Panc1 (cell line): ENCODE results near the gene NPR1. TPM values are rescaled to one million over a fixed set of nuclear protein-coding genes. Genes with fewer than 3 reads are reported as not detected.

Experiments
- ATAC-seq: fragments of 200-7000 bp; cut with Tn5 transposase; 2 replicates; pipeline ENCODE4 v1.9.1; 2020; ENCODE audit warnings: mild to moderate bottlenecking, moderate library complexity
- BruUV-seq: library from RNA; stranded (reverse); fragments of 400-500 nt; replicated peaks from 2 replicates; lab custom pipeline; 2021; lab: Mats Ljungman, UMichigan
- CTCF ChIA-PET: fragments of 300-600 bp; sonication (Branson Sonifier 250); formaldehyde crosslinking; loops from one replicate; lab custom pipeline; 2022; ENCODE audit warnings: antibody characterized with exemption; lab: Charles Lee
- POLR2A ChIA-PET: fragments of 300-600 bp; sonication (Branson Sonifier 250); formaldehyde crosslinking; loops from one replicate; lab custom pipeline; 2022; ENCODE audit warnings: antibody characterized with exemption; lab: Charles Lee
- DNase-seq: peaks from one replicate; pipeline ENCODE4 v3.0.0-alpha.2; 2010; ENCODE audit warnings: low read depth, low spot score
- H3K27ac ChIP-seq: 2 replicates; pipeline ENCODE4 v1.5.1; 2011; ENCODE audit warnings: mild to moderate bottlenecking, low read length, inconsistent platforms
- H3K27me3 ChIP-seq: fragments of 200-500 bp; sonication (Bioruptor generic); 2 replicates; pipeline ENCODE4 v1.6.0; 2014; ENCODE audit warnings: low read length, inconsistent platforms; ENCODE audit not compliant: control insufficient read depth, insufficient read depth
- H3K36me3 ChIP-seq: fragments of 200-500 bp; sonication (Bioruptor generic); 2 replicates; pipeline ENCODE4 v1.5.1; 2014; ENCODE audit warnings: inconsistent platforms, mild to moderate bottlenecking, low read length, moderate library complexity; ENCODE audit not compliant: control insufficient read depth, insufficient read depth
- H3K4me1 ChIP-seq: 2 replicates; pipeline ENCODE4 v1.5.1; 2011; ENCODE audit warnings: inconsistent platforms, mild to moderate bottlenecking, low read length, moderate library complexity; ENCODE audit not compliant: control insufficient read depth, insufficient read depth
- H3K4me3 ChIP-seq, 2 experiments: 2 replicates each; pipeline ENCODE4 v1.5.1; 2011 to 2012; ENCODE audit warnings: low read depth in 2 of 2, low read length in 2 of 2, mild to moderate bottlenecking in 2 of 2, inconsistent platforms in 1 of 2, moderate library complexity in 1 of 2
- H3K9me3 ChIP-seq: fragments of 200-500 bp; sonication (Bioruptor generic); 2 replicates; pipeline ENCODE4 v1.5.1; 2014; ENCODE audit warnings: low read depth, mild to moderate bottlenecking, inconsistent platforms, low read length, moderate library complexity; ENCODE audit not compliant: control insufficient read depth, insufficient read depth
- CTCF ChIP-seq: fragments of 450-650 bp; IDR thresholded peaks from 2 replicates; pipeline ENCODE4 v1.5.1; 2017; ENCODE audit warnings: mild to moderate bottlenecking
- POLR2AphosphoS5 ChIP-seq: IDR thresholded peaks from 2 replicates; pipeline ENCODE4 v1.6.1; 2012; ENCODE audit warnings: mild to moderate bottlenecking, low read depth, low read length, moderate library complexity
- REST ChIP-seq, 2 experiments: IDR thresholded peaks; 2 replicates each; pipeline ENCODE4 v1.6.1; 2011 to 2012; ENCODE audit warnings: low read depth in 2 of 2, control low read depth in 1 of 2, low read length in 1 of 2, mild to moderate bottlenecking in 1 of 2, moderate library complexity in 1 of 2; ENCODE audit not compliant: insufficient read depth in 1 of 2
- SIN3A ChIP-seq: IDR thresholded peaks from 2 replicates; pipeline ENCODE4 v1.6.1; 2012; ENCODE audit warnings: low read depth, mild to moderate bottlenecking, low read length, moderate library complexity, borderline replicate concordance; ENCODE audit not compliant: insufficient read depth
- TCF7L2 ChIP-seq: IDR thresholded peaks from 2 replicates; pipeline ENCODE4 v1.6.1; 2011; ENCODE audit warnings: mild to moderate bottlenecking, low read depth, low read length, inconsistent platforms
- in situ Hi-C: cut with HindIII; loops from 2 replicates; pipeline ENCODE4 v1.10.0; 2016; ENCODE audit warnings: low sequenced_read_pairs, low pct_unique_long_range_greater_than_20kb
- intact Hi-C: fragments of 100-400 bp; cut with micrococcal nuclease; formaldehyde crosslinking; loops from one replicate; pipeline ENCODE4 v1.10.0; 2022; ENCODE audit not compliant: unreplicated experiment
- total RNA-seq: library from RNA; stranded (reverse); gene quantifications from one replicate; pipeline ENCODE4 v1.2.1, GENCODE V29; 2021; ENCODE audit not compliant: unreplicated experiment

The NPR1 gene
- total RNA-seq, 1 experiment from 2014 or later, result 0.36 TPM

DNA sequence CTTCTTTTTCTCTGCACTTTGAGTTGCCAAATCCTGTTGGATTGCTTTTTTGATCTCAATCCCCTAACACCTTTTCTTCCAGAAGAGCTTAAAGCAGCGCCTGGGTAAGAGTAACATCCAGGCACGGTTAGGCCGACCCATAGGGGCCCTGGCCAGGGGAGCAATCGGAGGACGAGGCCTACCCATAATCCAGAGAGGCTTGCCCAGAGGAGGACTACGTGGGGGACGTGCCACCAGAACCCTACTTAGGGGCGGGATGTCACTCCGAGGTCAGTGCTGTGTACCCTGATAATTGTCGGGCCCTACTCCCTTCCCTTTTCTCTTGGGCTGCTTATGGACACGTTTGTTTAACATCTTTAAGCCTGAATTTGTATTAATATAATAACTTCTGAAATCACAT lies 36.3 kb upstream of the NPR1 start:
- Histone ChIP-seq H3K27me3 (no peaks in the 10 kb centered on the region), H3K27ac (no peak overlapping the region), H3K9me3 (no peaks in the 10 kb centered on the region), H3K4me1 (no peaks in the 10 kb centered on the region), H3K36me3 (peaks cover 60% of the 10 kb centered on the region), H3K4me3 (no peak overlapping the region)
- intact Hi-C loops, result no loop called here
- BruUV-seq, result no TSS peak
- in situ Hi-C loops, result no loop called here
- TF ChIP-seq POLR2AphosphoS5 (no peak), CTCF (no peak), SIN3A (no peak), REST (IDR thresholded peaks at IDR 0.05; ENCODE audit: insufficient read depth in 1 of 2, low read depth in 2 of 2, low read length in 1 of 2) (no peak), TCF7L2 (no peak)
- ATAC-seq (no peak), DNase-seq (no peak)
- POLR2A ChIA-PET, result no interaction called here
- CTCF ChIA-PET, result no interaction called here

- no peak for DNase-seq
- no peak overlapping the region for H3K4me3 ChIP-seq
- BruUV-seq, result no TSS peak
- in situ Hi-C loops (no loop called here), intact Hi-C loops (no loop called here)
- H3K36me3 ChIP-seq, result peaks cover 53% of the 10 kb centered on the region
- ChIA-PET POLR2A (interaction anchor here (1.0 kb wide), 1 partner anchor 9 kb away, joined by 4 read pairs; the partner anchor contains the start of gene CHTOP), CTCF (no interaction called here)
- no peaks in the 10 kb centered on the region for H3K4me1 ChIP-seq
- H3K9me3 ChIP-seq, result no peaks in the 10 kb centered on the region
- H3K27ac ChIP-seq, result no peak overlapping the region
- TF ChIP-seq REST (IDR thresholded peaks at IDR 0.05; ENCODE audit: insufficient read depth in 1 of 2, low read depth in 2 of 2, low read length in 1 of 2) (no peak), TCF7L2 (no peak), SIN3A (no peak), POLR2AphosphoS5 (no peak)
- ATAC-seq, result no peak
- no peaks in the 10 kb centered on the region for H3K27me3 ChIP-seq
Observed at GRCh38 chr1:153643100-153643499, 35.4 kb upstream of the NPR1 start.
